ENCODE measurements around the gene PPP2R3A.

PPP2R3A gene

GRCh38 chr3:136196401-136197158 is 231.1 kb downstream of the PPP2R3A start:
- DNase-seq = peak; percentile 99

DNA sequence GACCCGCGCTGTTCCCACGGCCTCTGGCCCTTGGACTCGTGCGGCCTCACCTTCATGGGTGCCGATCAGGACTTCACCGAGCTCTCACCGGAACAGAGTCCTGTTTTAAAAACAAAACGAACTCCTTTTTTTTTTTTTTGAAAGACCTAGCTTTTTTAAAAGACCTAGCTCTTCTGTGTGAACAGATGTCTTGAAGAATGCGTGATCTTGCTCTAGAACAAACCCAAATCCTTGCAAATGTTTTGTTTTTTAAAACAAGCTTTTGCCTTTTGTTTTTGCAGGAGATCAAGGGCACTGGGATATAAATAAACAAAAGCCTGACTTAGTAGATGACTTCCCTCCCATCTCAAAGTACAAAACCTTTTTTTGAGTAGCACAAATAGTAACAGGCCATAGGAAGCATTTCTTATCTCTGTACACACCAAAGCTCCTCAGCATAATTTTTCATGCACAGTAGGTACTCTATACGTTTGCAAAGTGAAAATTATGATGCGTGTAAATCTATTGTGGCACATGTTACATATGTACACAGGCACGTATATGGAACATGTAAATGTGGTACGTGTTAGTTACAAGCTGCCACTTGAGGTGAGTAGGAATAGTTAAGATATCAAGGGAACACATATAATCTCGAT is 231.7 kb downstream of the PPP2R3A start:
- no peak for DNase-seq
